Ascending aorta (tissue), 2 donors: ENCODE data around the gene ARHGAP45. TPM values are rescaled to one million over a fixed set of nuclear protein-coding genes. Genes with fewer than 3 reads are reported as not detected.

Experiments
- DNase-seq, 2 donors: peaks; one replicate each; pipeline ENCODE4 v3.0.0-alpha.2; 2019; ENCODE audit warnings: low spot score in 2 of 2
- H3K27ac ChIP-seq, 2 donors: fragments of 200-600 bp; sonication (generic); one replicate each; pipeline ENCODE4 v1.5.1; 2016 to 2017; ENCODE audit warnings: mild to moderate bottlenecking in 1 of 2
- H3K27me3 ChIP-seq: fragments of 200-600 bp; sonication (generic); one replicate; pipeline ENCODE4 v1.5.1; 2017
- H3K36me3 ChIP-seq, 2 donors: fragments of 200-600 bp; sonication (generic); one replicate each; pipeline ENCODE4 v1.5.1; 2016
- H3K4me1 ChIP-seq, 2 donors: fragments of 200-600 bp; sonication (generic); one replicate each; pipeline ENCODE4 v1.5.1; 2016 to 2017; ENCODE audit warnings: mild to moderate bottlenecking in 1 of 2
- H3K4me3 ChIP-seq, 2 donors: fragments of 200-600 bp; sonication (generic); one replicate each; pipeline ENCODE4 v1.5.1; 2016 to 2017; ENCODE audit warnings: mild to moderate bottlenecking in 1 of 2
- H3K9me3 ChIP-seq, 2 donors: fragments of 200-600 bp; sonication (generic); one replicate each; pipeline ENCODE4 v1.5.1; 2016
- CTCF ChIP-seq, 3 experiments: fragments of 200-600 bp in 2 of 3; fragments of 450-650 bp in 1 of 3; sonication (generic) in 2 of 3; IDR thresholded peaks; one replicate each; pipeline ENCODE4 v1.5.1; 2016 to 2019; ENCODE audit warnings: antibody characterized with exemption in 3 of 3, mild to moderate bottlenecking in 1 of 3, moderate library complexity in 1 of 3
- intact Hi-C: fragments of 100-400 bp; cut with DNase I; formaldehyde crosslinking; loops from one replicate; pipeline ENCODE4 v1.15.1; 2023
- total RNA-seq: library from RNA; depleted of rRNA; stranded (reverse); fragments of >200 nt; gene quantifications from one replicate; pipeline ENCODE4 v1.1.0, GENCODE V29; 2016

The ARHGAP45 gene, protein sequence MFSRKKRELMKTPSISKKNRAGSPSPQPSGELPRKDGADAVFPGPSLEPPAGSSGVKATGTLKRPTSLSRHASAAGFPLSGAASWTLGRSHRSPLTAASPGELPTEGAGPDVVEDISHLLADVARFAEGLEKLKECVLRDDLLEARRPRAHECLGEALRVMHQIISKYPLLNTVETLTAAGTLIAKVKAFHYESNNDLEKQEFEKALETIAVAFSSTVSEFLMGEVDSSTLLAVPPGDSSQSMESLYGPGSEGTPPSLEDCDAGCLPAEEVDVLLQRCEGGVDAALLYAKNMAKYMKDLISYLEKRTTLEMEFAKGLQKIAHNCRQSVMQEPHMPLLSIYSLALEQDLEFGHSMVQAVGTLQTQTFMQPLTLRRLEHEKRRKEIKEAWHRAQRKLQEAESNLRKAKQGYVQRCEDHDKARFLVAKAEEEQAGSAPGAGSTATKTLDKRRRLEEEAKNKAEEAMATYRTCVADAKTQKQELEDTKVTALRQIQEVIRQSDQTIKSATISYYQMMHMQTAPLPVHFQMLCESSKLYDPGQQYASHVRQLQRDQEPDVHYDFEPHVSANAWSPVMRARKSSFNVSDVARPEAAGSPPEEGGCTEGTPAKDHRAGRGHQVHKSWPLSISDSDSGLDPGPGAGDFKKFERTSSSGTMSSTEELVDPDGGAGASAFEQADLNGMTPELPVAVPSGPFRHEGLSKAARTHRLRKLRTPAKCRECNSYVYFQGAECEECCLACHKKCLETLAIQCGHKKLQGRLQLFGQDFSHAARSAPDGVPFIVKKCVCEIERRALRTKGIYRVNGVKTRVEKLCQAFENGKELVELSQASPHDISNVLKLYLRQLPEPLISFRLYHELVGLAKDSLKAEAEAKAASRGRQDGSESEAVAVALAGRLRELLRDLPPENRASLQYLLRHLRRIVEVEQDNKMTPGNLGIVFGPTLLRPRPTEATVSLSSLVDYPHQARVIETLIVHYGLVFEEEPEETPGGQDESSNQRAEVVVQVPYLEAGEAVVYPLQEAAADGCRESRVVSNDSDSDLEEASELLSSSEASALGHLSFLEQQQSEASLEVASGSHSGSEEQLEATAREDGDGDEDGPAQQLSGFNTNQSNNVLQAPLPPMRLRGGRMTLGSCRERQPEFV
- total RNA-seq, result 66.5 TPM

- no peak for DNase-seq
- intact Hi-C loops, result no loop called here
- peak within 1 kb of the TSS; percentile 14 to 37 for H3K27ac ChIP-seq
These were observed at the start of gene ARHGAP45 for GRCh38 chr19:1066748-1067340. ARHGAP45 (plus strand) TSS chr19:1067167; CDS start chr19:1067406, 239 bp downstream.

DNA sequence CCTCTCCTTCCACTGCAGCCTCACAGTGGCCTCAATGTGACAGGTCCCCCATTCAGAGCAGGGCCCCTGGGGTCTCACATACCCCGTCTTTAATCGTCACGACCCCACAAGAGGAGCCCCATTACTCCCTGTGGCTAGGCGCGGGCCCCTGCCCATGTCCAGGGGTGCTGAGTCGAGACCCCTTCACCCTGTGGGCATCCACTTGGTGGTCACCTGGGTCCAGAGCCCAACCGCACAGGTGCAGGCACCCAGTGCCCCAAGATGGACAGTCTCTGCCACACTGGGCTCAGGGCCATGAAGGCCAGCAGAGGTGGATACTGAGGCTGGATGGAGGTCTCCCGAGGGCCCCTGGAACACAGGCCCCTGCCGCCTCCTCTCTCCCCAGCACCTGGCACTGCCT lies 49.1 kb upstream of the ARHGAP45 start:
- intact Hi-C loops, result no loop called here
- peaks cover 35 to 49% of the 10 kb centered on the region in 2 donors for H3K4me1 ChIP-seq
- H3K36me3 ChIP-seq, result peaks cover 20 to 21% of the 10 kb centered on the region in 2 donors
- H3K27me3 ChIP-seq, result no peaks in the 10 kb centered on the region
- H3K27ac ChIP-seq, result no peak overlapping the region
- peak overlapping the region in 1 of 2 donors; percentile 7 for H3K4me3 ChIP-seq
- H3K9me3 ChIP-seq, result no peaks in the 10 kb centered on the region
- no peak for TF ChIP-seq CTCF (IDR thresholded peaks at IDR 0.05)
- no peak for DNase-seq

More at GRCh38 chr19:1066748-1067340, at the start of gene ARHGAP45:
- peaks cover 8 to 24% of the 10 kb centered on the region in 2 donors for H3K4me1 ChIP-seq
- TF ChIP-seq CTCF (IDR thresholded peaks at IDR 0.05), result no peak
- H3K27me3 ChIP-seq, result peaks cover 21% of the 10 kb centered on the region
- peak within 1 kb of the TSS; percentile 55 to 56 for H3K4me3 ChIP-seq
- no peaks in the 10 kb centered on the region for H3K9me3 ChIP-seq
- H3K36me3 ChIP-seq, result no peaks in the 10 kb centered on the region

GRCh38 chr19:1018393-1018792 lies 48.6 kb upstream of the ARHGAP45 start:
- intact Hi-C loops, result no loop called here
- no peak overlapping the region for H3K27ac ChIP-seq
- H3K9me3 ChIP-seq, result no peaks in the 10 kb centered on the region
- no peaks in the 10 kb centered on the region for H3K27me3 ChIP-seq
- DNase-seq, result no peak
- peaks cover 39 to 54% of the 10 kb centered on the region in 2 donors for H3K4me1 ChIP-seq
- TF ChIP-seq CTCF (IDR thresholded peaks at IDR 0.05), result no peak
- H3K36me3 ChIP-seq, result peaks cover 15 to 16% of the 10 kb centered on the region in 2 donors
- peak overlapping the region in 1 of 2 donors; percentile 93 for H3K4me3 ChIP-seq

DNA sequence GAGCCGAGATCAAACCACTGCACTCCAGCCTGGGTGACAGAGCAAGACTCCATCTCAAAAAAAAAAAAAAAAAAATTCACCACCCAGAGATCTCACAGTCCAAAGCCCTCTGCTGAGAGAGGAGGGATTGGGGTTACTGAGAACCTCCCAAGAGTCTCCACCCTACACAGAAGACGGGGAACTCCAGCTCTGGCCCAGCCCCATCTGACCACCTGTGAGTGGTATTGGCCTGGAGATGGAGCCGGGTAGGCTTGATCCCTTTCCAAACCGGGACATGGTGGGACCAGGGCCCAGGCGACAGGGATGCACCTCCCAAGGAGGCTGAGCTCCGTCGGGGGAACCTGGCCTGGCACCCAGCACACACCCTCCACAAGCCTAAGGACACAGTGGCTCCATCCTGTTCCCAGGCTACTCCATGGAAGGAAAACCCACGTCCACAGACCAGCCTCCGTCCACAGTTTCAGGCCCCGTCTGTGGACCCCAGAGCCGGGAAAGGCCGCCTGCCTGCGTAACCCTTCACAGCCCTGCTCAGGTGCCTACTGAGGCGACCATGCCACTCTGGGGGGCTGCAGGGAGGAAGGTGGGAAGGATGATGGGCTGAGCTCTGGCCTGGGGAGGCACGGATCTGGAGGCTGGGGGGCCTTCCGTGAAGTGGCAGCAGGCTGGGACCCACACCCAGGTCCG lies 47.9 kb upstream of the ARHGAP45 start:
- Histone ChIP-seq H3K4me3 (peak overlapping the region; percentile 93 to 94), H3K27ac (no peak overlapping the region), H3K9me3 (no peaks in the 10 kb centered on the region), H3K4me1 (peaks cover 39 to 55% of the 10 kb centered on the region in 2 donors), H3K27me3 (no peaks in the 10 kb centered on the region), H3K36me3 (peaks cover 8 to 9% of the 10 kb centered on the region in 2 donors)
- intact Hi-C loops, result no loop called here
- TF ChIP-seq CTCF (IDR thresholded peaks at IDR 0.05), result no peak
- DNase-seq, result no peak

GRCh38 chr19:1019616-1019961 lies 47.4 kb upstream of the ARHGAP45 start:
- H3K4me3 ChIP-seq, result peak overlapping the region; percentile 93 to 94
- H3K9me3 ChIP-seq, result no peaks in the 10 kb centered on the region
- H3K36me3 ChIP-seq, result peaks cover 4% of the 10 kb centered on the region in 2 donors
- TF ChIP-seq CTCF (IDR thresholded peaks at IDR 0.05), result no peak
- no peaks in the 10 kb centered on the region for H3K27me3 ChIP-seq
- no peak overlapping the region for H3K27ac ChIP-seq
- intact Hi-C loops, result no loop called here
- H3K4me1 ChIP-seq, result peaks cover 39 to 55% of the 10 kb centered on the region in 2 donors
- no peak for DNase-seq
